ENCODE results near the gene RALGAPB.
"Not testable (repeated sequence)": the region's sequence is repeated elsewhere in the genome, so short reads cannot be mapped to it uniquely, and the experiment has no call there.

RALGAPB gene

GRCh38 chr20:38584099-38584763 lies 111.6 kb downstream of the RALGAPB start:
- no peak for DNase-seq (ENCODE audit: low read depth in 2 of 2)

- DNase-seq (ENCODE audit: low read depth in 2 of 2): no peak
Measured at GRCh38 chr20:38585404-38586180, 112.9 kb downstream of the RALGAPB start.

- DNase-seq (ENCODE audit: low read depth in 2 of 2): no peak
Measured at GRCh38 chr20:38586181-38586525, 113.5 kb downstream of the RALGAPB start.

DNA sequence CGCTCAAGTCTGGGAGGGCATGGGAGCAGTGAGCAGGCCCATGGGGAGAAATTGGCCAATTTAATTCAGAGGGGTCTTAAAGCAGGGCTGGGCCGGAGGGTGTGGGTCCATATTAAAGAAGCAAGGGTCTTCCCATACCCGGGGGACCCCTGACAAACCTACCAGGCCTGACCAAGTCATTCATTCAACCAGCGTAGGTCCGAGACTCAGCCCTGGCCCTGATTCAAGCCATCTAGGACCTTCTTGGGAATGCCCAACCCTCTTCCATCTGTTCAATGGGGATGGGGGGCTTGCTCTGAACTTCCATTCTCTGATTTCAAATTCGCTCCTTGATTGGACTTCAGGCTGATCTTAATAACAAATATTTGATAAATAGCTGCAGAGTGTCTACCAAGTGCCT lies 115.7 kb downstream of the RALGAPB start:
- no peak for DNase-seq (ENCODE audit: low read depth in 2 of 2)

DNA sequence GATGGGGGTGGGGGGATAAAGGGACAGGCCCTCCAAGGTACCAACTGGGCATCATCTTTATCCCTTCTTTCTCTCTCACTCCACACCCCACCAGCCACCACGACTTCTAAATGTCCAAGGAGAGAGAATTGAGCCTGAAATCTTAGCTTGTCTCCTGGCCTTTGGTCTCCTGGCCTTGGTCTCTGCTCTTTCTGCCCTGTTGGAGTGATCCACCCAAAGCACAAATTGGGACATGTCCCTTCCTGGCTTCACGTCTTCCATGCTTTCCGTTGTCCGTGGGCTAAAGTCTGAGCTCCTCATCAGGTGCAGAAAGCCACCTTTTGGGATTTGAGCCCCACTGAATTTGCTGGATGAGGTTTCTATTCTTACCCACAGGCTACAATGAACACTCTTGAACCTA lies 116.7 kb downstream of the RALGAPB start:
- no peak for DNase-seq (ENCODE audit: low read depth in 2 of 2)

DNA sequence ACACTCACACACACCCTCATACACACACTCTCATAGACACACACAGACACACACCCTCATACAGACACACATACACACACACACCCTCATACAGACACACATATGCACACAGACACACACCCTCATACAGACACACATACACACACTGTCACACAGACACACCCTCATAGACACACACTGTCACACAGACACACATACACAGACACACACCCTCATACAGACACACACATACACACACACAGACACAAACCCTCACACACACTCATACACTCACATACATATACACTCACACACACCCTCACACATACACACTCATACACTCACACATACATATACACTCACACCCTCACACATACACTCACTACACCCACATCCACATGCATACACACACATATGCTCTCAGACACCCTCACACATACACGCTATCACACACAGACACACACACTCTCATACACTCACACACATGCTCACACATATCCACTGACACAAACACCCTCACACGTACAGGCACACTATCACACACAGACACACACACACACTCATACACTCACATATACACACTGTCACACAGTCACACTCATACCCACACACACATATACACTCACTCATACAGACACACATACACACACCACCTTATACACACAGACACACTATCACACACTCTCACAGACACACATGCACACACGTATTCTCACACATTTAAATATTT lies 117.5 kb downstream of the RALGAPB start:
- DNase-seq (ENCODE audit: low read depth in 2 of 2): no peak

GRCh38 chr20:38590676-38591473 lies 118.2 kb downstream of the RALGAPB start:
- DNase-seq (ENCODE audit: low read depth in 2 of 2): no peak

DNA sequence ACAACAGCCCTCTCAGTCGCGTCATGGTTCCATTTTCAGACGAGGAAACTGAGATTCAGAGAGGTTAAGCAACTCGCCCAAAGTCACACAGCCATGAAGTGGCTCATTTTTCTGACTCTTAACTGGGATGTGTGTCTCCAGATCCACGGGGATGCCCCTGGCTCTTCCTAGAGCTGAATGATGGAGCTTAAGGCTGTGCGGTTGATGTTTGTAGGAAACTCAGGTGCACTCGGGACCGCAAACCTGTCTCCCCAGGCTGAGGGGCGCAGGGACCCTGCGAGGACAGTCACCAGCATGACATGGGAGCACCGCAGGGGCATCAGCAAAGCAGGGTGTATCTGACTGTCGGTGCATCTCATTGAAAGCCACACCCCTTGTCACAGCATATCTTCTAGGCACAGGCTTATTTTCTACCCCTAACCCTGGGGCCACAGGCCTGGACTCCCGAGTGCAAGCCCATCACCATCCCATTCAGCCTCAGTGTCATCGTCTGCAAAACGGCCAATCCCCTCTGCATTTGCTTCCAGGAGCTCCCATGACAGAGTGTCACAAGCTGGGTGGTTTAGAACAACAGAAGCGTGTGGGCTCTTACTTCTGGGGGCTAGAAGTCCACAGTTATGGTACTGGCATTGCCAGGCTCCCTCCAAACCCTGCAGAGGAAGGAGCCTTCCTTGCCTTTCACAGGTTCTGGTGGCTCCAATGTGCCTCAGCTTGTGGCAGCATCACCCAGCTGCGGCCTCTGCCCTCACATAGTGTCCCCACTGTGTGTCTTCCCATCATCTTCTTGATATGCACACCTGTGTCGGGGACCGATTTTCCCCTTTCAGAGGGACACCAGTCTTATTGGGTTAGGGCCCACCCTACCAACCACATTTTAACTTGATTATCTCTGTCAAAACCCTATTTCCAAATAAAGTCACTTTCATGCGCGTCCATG lies 119.1 kb downstream of the RALGAPB start:
- DNase-seq (ENCODE audit: low read depth in 2 of 2): no peak

DNA sequence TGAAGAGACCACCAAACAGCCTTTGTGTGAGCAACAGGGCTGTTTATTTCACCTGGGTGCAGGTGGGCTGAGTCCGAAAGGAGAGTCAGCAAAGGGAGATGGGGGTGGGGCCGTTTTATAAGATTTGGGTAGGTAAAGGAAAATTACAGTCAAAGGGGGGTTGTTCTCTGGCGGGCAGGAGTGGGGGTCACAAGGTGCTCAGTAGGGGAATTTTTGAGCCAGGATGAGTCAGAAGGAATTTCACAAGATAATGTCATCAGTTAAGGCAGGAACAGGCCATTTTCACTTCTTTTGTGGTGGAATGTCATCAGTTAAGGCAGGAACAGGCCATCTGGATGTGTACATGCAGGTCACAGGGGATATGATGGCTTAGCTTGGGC lies 119.8 kb downstream of the RALGAPB start:
- not testable (repeated sequence) for DNase-seq (ENCODE audit: low read depth in 2 of 2)

DNA sequence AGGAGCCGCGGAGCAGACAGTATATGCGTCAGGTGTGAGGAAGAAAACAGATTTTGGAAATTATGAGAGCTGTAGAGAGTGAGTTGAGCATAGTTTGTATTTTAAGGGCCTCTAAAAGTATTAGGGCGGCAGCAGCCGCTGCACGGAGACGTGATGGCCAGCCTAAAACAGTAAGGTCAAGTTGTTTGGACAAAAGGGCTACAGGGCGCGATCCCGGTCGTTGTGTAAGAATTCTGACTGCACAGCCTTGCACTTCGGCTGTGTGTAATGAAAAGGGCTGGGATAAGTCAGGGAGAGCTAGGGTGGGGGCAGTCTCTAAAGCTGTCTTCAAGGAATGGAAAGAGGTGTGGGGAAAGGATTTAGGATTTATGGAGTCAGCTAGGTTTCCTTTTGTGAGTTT lies 121.6 kb downstream of the RALGAPB start:
- not testable (repeated sequence) for DNase-seq (ENCODE audit: low read depth in 2 of 2)

- not testable (repeated sequence) for DNase-seq (ENCODE audit: low read depth in 2 of 2)
Measured at GRCh38 chr20:38595886-38596285, 123.2 kb downstream of the RALGAPB start.

DNA sequence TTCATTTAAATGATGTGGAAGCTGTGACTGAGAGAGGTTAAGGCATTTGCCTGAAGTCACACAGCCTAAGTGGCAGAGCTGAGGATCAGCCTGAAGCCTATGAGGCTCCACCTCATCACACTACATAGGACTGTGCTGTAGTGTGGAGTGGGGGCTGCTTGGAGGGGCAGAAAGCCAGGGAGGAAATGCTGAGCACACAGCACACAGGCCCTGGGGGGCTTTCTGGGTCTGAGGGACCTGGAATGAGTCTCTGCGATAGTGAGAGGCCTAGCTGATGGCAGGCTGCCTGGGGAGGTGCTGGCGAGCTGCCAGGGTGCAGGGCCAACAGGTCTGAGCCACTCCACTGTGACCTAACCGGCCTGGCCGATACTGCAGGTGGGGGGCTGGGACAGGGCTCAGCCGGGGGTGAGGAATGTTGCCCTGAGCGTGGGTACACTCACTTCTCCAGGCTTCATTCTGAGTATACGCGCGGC lies 126.8 kb downstream of the RALGAPB start:
- DNase-seq (ENCODE audit: low read depth in 2 of 2): no peak

- DNase-seq (ENCODE audit: low read depth in 2 of 2): no peak
Measured at GRCh38 chr20:38600057-38600456, 127.4 kb downstream of the RALGAPB start.

DNA sequence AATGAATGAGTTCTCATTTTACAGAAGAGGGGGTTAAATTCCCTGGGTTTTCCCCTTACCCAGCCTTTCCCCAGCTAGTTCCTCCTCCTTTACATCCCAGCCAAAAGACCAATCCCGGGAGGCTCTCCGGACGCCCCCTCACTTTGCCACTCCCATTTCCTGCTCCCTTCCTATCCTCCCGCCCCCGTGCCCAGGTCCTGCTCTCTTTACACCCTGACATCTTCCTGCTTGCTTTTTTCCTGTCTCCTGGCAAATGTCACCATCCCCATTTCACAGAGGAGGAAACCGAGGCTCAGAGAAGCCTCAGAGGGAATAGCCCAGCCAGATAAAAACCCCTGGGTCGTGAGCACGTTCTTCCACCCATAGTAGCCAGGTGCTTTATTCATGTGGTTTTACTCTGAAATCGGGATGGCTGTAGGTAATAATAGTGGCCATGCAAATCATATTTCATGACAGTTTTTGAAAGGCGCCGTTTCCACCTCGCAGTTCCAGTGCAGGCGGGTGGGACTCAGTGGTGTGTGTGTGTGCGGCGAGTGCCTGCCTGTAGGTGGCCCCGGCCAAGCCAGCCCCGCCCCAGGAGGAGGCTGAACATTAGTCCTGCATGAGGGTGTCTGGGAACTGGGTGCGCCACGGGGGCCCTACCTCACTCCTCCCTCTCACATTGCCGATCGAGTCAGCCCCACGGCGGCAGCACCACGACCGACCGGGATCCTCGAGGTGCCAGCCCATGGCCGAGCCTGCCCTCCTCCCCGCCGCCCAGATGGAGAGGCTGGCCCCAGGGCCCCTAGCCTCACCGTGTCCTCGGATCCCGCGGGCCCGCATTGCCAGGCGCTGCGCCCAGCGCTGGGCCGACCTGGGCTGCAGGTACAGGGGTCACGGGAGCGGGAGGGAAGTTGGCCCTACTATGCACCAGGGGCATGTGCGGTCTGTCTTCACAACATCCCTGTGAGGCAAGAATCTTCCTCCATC lies 128.9 kb downstream of the RALGAPB start, which contains the start of gene ARHGAP40:
Gene ARHGAP40, plus strand, starts transcription at position 594 of the 969 bp plus-strand sequence.
- DNase-seq (ENCODE audit: low read depth in 2 of 2): no peak

DNA sequence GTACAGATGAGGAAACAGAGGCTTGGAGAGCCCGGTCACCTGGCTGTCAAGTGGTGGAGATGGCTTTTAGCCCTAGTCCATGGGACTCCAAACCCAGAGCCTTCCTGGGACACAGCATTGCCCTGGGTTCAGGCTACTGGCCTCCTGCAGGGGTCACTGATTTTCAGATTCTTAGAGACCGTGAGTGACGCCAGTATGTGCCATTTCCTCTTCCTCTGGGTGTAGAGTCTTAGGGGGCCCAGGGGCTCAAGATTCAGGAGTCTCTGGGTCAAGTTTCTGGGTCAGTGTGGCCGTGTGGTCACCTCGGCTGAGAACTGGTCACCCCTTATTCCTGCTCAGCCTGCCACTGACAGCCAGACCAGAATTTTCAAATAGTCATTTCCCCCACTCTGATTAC lies 129.5 kb downstream of the RALGAPB start:
- no peak for DNase-seq (ENCODE audit: low read depth in 2 of 2)

DNA sequence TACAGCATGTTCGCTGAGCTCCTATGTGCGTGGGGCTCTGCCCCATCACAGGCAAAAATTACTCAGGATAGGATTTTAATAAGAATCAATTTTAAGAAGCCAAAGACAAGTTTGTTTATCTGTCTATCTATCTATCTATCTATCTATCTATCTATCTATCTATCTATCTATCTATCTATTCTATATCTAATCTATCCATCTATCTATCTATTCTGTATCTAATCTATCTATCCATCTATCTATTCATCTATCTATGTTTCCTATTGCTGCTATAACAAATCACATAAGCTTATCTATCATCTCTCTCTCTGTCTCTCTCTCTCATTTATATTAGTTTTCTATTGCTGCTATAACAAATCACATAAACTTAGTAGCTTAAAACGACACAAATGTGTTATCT lies 130.6 kb downstream of the RALGAPB start:
- DNase-seq (ENCODE audit: low read depth in 2 of 2): no peak

GRCh38 chr20:38604873-38605303 lies 132.2 kb downstream of the RALGAPB start:
- DNase-seq (ENCODE audit: low read depth in 2 of 2): no peak

DNA sequence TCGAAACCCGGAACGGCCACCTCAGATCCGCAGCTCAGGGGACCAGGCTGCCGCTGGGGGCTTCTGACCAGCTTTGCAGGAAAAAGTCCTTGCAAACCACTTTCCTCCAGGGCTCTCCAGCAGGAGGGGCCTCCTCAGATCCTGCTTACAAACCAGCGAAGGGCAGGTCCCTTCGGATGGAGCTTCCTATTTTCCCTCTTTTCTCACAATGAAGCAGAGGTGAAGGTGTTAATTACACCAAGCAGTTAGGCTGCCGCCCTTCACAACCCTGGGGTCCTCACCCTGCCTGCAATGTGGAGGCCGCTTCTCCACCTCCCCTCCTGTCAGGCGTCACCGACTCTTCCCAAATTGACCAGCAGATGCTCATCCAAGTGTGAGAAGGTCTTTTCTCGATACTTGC lies 134.7 kb downstream of the RALGAPB start:
- no peak for DNase-seq (ENCODE audit: low read depth in 2 of 2)

DNA sequence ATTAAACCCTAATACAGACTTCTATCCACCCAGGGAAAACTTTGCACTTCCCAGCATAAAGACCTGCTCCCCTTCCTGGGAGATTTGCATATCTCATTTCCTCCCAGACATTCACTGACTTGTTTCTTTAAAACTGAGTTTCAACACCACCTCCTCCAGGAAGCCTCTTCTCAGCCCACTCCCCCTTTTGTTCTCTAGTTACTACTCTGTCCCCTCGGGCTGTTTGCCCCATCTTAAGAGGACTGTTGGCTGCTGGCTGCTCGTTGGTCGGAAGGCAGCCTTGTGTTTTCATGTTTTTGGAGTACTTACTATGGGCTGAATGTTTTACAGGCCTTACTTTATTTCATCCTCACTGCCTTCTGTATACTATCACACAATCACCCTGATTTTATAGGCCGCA lies 135.5 kb downstream of the RALGAPB start:
- no peak for DNase-seq (ENCODE audit: low read depth in 2 of 2)

Measured in stimulated activated CD8-positive, alpha-beta memory T cell treated with anti-CD3 and anti-CD28 coated beads, Interleukin-2, amount 100 ng/mL, for 1 hour (primary cell).